HepG2 (cell line): ENCODE data around the gene PRKCZ. TPM values are rescaled to one million over a fixed set of nuclear protein-coding genes. Genes with fewer than 3 reads are reported as not detected.

Experiments
- DNMT1 ChIP-seq: sonication (generic); formaldehyde crosslinking; IDR thresholded peaks from 2 replicates; pipeline ENCODE4 v1.5.1; 2020; ENCODE audit warnings: mild to moderate bottlenecking, missing genetic modification reagents
- E2F1 ChIP-seq: sonication (generic); formaldehyde crosslinking; IDR thresholded peaks from 2 replicates; pipeline ENCODE4 v1.5.0; 2020; ENCODE audit warnings: missing genetic modification reagents
- HMG20A ChIP-seq: IDR thresholded peaks from 2 replicates; pipeline ENCODE4 v1.6.1; 2016; ENCODE audit warnings: borderline replicate concordance
- HMGXB4 ChIP-seq, 2 experiments: sonication (generic) in 1 of 2; formaldehyde crosslinking in 1 of 2; IDR thresholded peaks; 2 replicates each; pipeline versions ENCODE4 v1.4.0 to v1.6.1; 2018 to 2020; ENCODE audit warnings: missing genetic modification reagents in 2 of 2, borderline replicate concordance in 1 of 2, low read depth in 1 of 2, mild to moderate bottlenecking in 1 of 2, missing biosample characterization in 1 of 2
- ISL2 ChIP-seq: sonication (generic); formaldehyde crosslinking; IDR thresholded peaks from 2 replicates; pipeline ENCODE4 v1.5.0; 2020; ENCODE audit warnings: missing genetic modification reagents
- JUND ChIP-seq: sonication (generic); formaldehyde crosslinking; IDR thresholded peaks from 2 replicates; pipeline ENCODE4 v1.8.0; 2022; ENCODE audit warnings: mild to moderate bottlenecking, missing genetic modification reagents
- NCOA2 ChIP-seq: sonication (generic); formaldehyde crosslinking; IDR thresholded peaks from 2 replicates; pipeline ENCODE4 v1.8.0; 2022; ENCODE audit warnings: inconsistent platforms
- NR2C2 ChIP-seq: sonication (generic); formaldehyde crosslinking; IDR thresholded peaks from 2 replicates; pipeline ENCODE4 v1.4.0; 2020; ENCODE audit warnings: missing genetic modification reagents, mild to moderate bottlenecking, moderate library complexity, borderline replicate concordance
- PAXIP1 ChIP-seq: sonication (generic); formaldehyde crosslinking; conservative IDR thresholded peaks from 2 replicates; pipeline ENCODE4 v1.4.0; 2020; ENCODE audit warnings: mild to moderate bottlenecking, missing genetic modification reagents, moderate library complexity
- PCBP1 ChIP-seq: fragments of 200-400 bp; formaldehyde crosslinking; IDR thresholded peaks from 2 replicates; pipeline ENCODE4 v1.6.1; 2017; ENCODE audit warnings: mild to moderate bottlenecking, low read depth, low read length, borderline replicate concordance
- RBAK ChIP-seq: sonication (generic); formaldehyde crosslinking; IDR thresholded peaks from 2 replicates; pipeline ENCODE4 v1.5.1; 2020; ENCODE audit warnings: mild to moderate bottlenecking, missing genetic modification reagents
- REPIN1 ChIP-seq: sonication (generic); formaldehyde crosslinking; IDR thresholded peaks from 2 replicates; pipeline ENCODE4 v1.8.0; 2022; ENCODE audit warnings: missing genetic modification reagents, low read depth, mild to moderate bottlenecking, borderline replicate concordance
- SALL2 ChIP-seq: sonication (generic); formaldehyde crosslinking; IDR thresholded peaks from 2 replicates; pipeline ENCODE4 v1.8.1; 2023; ENCODE audit warnings: mild to moderate bottlenecking, missing genetic modification reagents, inconsistent platforms
- SRSF1 ChIP-seq: fragments of 200-400 bp; formaldehyde crosslinking; optimal IDR thresholded peaks from 2 replicates; pipeline ENCODE3; 2017; ENCODE audit warnings: mild to moderate bottlenecking, low read depth, low read length, moderate library complexity
- ZBTB20 ChIP-seq: sonication (generic); formaldehyde crosslinking; IDR thresholded peaks from 2 replicates; pipeline ENCODE4 v1.8.1; 2023; ENCODE audit warnings: missing genetic modification reagents, low read depth, mild to moderate bottlenecking, borderline replicate concordance
- ZNF136 ChIP-seq: sonication (generic); formaldehyde crosslinking; IDR thresholded peaks from 2 replicates; pipeline ENCODE4 v1.8.1; 2022; ENCODE audit warnings: low read depth, mild to moderate bottlenecking, moderate library complexity, missing genetic modification reagents
- ZNF234 ChIP-seq: sonication (generic); formaldehyde crosslinking; conservative IDR thresholded peaks from 2 replicates; pipeline ENCODE4 v1.5.1; 2020; ENCODE audit warnings: mild to moderate bottlenecking, missing genetic modification reagents
- ZNF235 ChIP-seq: sonication (generic); formaldehyde crosslinking; IDR thresholded peaks from 2 replicates; pipeline ENCODE4 v1.8.1; 2023; ENCODE audit warnings: mild to moderate bottlenecking, missing genetic modification reagents, borderline replicate concordance
- ZNF44 ChIP-seq: sonication (generic); formaldehyde crosslinking; IDR thresholded peaks from 2 replicates; pipeline ENCODE4 v1.5.1; 2020; ENCODE audit warnings: mild to moderate bottlenecking, missing genetic modification reagents
- ZNF562 ChIP-seq: sonication (generic); formaldehyde crosslinking; IDR thresholded peaks from 2 replicates; pipeline ENCODE4 v1.8.0; 2022; ENCODE audit warnings: missing genetic modification reagents, borderline replicate concordance
- ZNF563 ChIP-seq: sonication (generic); formaldehyde crosslinking; IDR thresholded peaks from 2 replicates; pipeline ENCODE4 v1.8.0; 2022; ENCODE audit warnings: mild to moderate bottlenecking, moderate library complexity, missing genetic modification reagents
- ZNF615 ChIP-seq: sonication (generic); formaldehyde crosslinking; IDR thresholded peaks from 2 replicates; pipeline ENCODE4 v1.5.0; 2020; ENCODE audit warnings: mild to moderate bottlenecking, missing genetic modification reagents, borderline replicate concordance
- polyA plus RNA-seq, 8 experiments: library from polyadenylated mRNA; depleted of rRNA in 3 of 8; stranded (reverse) in 7 of 8; unstranded in 1 of 8; fragments of >200 nt; fragmentation: Illumina TruSeq in 4 of 8; extraction: Trizol in 4 of 8; gene quantifications; 2 replicates each; pipeline versions ENCODE4 v1.2.1 to v1.2.3, GENCODE V29; 2011 to 2016; ENCODE audit warnings: low read depth in 4 of 8, missing spikeins in 1 of 8, mixed read lengths in 1 of 8; ENCODE audit not compliant: insufficient read depth in 1 of 8
- total RNA-seq, 5 experiments: library from RNA; depleted of rRNA; stranded (reverse); fragments of >200 nt; fragmentation: Illumina TruSeq; extraction: Trizol; gene quantifications; 2 replicates each; pipeline ENCODE4 v1.2.3, GENCODE V29; 2016; ENCODE audit warnings: low read depth in 1 of 5

Gene PRKCZ
- total and polyA plus RNA-seq, 2 of the 13 experiments (the other 11 are each of a cell fraction or from before 2014, with no cell fraction given): 34.7 to 85.2 TPM

- TF ChIP-seq NR2C2 (CRISPR knock-in tag) (peak; percentile 86), ZNF235 (no peak), ZNF563 (CRISPR knock-in tag) (no peak), E2F1 (CRISPR knock-in tag) (no peak; the same call in 1 of the 2 replicates), SRSF1 (no peak), ISL2 (CRISPR knock-in tag) (no peak), ZNF234 (CRISPR knock-in tag) (no peak), RBAK (CRISPR knock-in tag) (no peak), SALL2 (CRISPR knock-in tag) (no peak), HMG20A (CRISPR knock-in tag) (no peak), ZNF562 (no peak), ZNF136 (CRISPR knock-in tag) (no peak), NCOA2 (CRISPR knock-in tag) (0 out of 2 replicates have a peak, but pooled peaks have one; percentile 27), JUND (CRISPR knock-in tag) (peak; percentile 51; the same call in 1 of the 2 replicates), HMGXB4 (CRISPR knock-in tag; IDR thresholded peaks at IDR 0.05; ENCODE audit: borderline replicate concordance in 1 of 2, low read depth in 1 of 2) (peak; percentile 35 to 57; a peak in 1 of 4 replicates), REPIN1 (CRISPR knock-in tag) (no peak; the same call in 1 of the 2 replicates), PAXIP1 (CRISPR knock-in tag) (peak; percentile 82), DNMT1 (no peak), ZNF44 (CRISPR knock-in tag) (no peak), ZNF615 (CRISPR knock-in tag) (no peak), PCBP1 (no peak), ZBTB20 (CRISPR knock-in tag) (no peak)
Observed at GRCh38 chr1:2046953-2047748, 3.1 kb upstream of the PRKCZ start (continued).
